Mucosa of descending colon (tissue), 3 donors: ENCODE data around the gene MYO1E. TPM values are rescaled to one million over a fixed set of nuclear protein-coding genes. Genes with fewer than 3 reads are reported as not detected.

Experiments used
- ATAC-seq: fragments of 200-7000 bp; cut with Tn5 transposase; one replicate; pipeline ENCODE4 v1.9.1; 2020; ENCODE audit warnings: mild to moderate bottlenecking, moderate library complexity
- DNase-seq, 3 donors: peaks; one replicate each; pipeline ENCODE4 v3.0.0-alpha.2; 2020
- H3K36me3 ChIP-seq: fragments of 200-600 bp; one replicate; pipeline ENCODE4 v1.8.0; 2021; ENCODE audit warnings: low read depth, mild to moderate bottlenecking
- H3K4me1 ChIP-seq: fragments of 200-600 bp; one replicate; pipeline ENCODE4 v1.8.0; 2021; ENCODE audit warnings: low read depth, mild to moderate bottlenecking
- H3K4me3 ChIP-seq: fragments of 200-600 bp; one replicate; pipeline ENCODE4 v1.8.0; 2021; ENCODE audit warnings: mild to moderate bottlenecking
- H3K9me3 ChIP-seq: fragments of 200-600 bp; one replicate; pipeline ENCODE4 v1.8.0; 2021; ENCODE audit warnings: mild to moderate bottlenecking
- intact Hi-C, 2 donors: fragments of 100-400 bp; cut with DNase I in 1 of 2; cut with micrococcal nuclease in 1 of 2; formaldehyde crosslinking; loops; one replicate each; pipeline versions ENCODE4 v1.11.0 to v1.11.1; 2022; cut with DNase I, micrococcal nuclease
- total RNA-seq, 3 donors: library from RNA; stranded (reverse); fragmentation: NEBNext Ultra II Directional in 2 of 3; extraction: Animal tissue kit (Norgen Biotek cat#: 25700) in 2 of 3; gene quantifications; one replicate each; pipeline versions ENCODE4 v1.2.1 to v1.2.4, GENCODE V29; 2021 to 2023
- TF ChIP-seq, protein P1 (sequence below): fragments of 200-600 bp; IDR thresholded peaks from one replicate; pipeline ENCODE4 v1.8.0; 2022; ENCODE audit warnings: antibody characterized with exemption, mild to moderate bottlenecking
- donor health status: DM: no; HTN: no; CAD: no; lungs with moderate emphysema.
- donor health status: DM: no; HTN: no; CAD: no.
- donor health status: DM: no; HTN: yes; CAD: no.

MYO1E gene
- total RNA-seq, 3 donors from 2014 or later: 189 to 325 (median 283) TPM

DNA sequence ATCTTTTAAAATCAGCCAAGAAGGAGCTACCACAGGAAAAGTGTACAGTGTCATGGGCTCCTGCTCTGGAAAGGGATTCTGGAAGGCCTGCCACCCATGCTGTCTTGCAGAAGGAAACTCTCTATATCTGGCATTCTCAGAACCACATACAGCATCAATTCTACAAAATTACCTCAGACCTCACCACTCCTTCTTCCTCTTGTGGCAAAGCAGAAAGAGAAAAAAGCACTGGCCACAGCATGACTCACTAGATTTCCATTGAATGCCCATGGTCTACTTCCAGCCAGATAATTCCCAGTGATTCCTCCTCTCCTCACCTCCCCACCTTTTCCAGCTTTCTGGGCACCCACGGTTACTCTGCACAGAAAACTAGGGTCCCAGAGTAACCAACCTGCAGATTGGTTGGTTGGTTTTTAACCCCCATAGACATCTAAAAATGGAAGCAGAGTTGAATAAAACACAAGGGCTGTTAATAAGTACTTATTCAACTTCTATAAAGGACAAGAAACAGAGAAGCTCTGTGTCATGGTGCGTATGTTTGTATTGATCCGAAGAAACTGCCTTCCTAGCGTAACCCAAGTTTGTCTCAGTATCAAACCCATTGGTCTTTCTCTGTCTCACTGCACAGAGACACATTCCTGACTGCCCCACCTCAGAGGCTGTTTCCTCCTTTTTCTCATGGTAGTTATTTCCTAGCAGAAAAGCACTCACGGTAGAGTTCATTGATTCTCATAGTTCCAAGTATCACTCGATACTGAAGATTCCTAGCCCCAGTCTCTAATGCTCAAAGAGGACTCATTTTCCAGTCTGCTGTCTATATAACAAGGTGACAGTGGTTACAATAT lies 98.3 kb downstream of the MYO1E start:
- Histone ChIP-seq H3K9me3 (no peaks in the 10 kb centered on the region), H3K36me3 (no peaks in the 10 kb centered on the region), H3K4me1 (peaks cover 54% of the 10 kb centered on the region), H3K4me3 (no peak overlapping the region)
- ATAC-seq: peak; percentile 3
- TF ChIP-seq, protein P1, sequence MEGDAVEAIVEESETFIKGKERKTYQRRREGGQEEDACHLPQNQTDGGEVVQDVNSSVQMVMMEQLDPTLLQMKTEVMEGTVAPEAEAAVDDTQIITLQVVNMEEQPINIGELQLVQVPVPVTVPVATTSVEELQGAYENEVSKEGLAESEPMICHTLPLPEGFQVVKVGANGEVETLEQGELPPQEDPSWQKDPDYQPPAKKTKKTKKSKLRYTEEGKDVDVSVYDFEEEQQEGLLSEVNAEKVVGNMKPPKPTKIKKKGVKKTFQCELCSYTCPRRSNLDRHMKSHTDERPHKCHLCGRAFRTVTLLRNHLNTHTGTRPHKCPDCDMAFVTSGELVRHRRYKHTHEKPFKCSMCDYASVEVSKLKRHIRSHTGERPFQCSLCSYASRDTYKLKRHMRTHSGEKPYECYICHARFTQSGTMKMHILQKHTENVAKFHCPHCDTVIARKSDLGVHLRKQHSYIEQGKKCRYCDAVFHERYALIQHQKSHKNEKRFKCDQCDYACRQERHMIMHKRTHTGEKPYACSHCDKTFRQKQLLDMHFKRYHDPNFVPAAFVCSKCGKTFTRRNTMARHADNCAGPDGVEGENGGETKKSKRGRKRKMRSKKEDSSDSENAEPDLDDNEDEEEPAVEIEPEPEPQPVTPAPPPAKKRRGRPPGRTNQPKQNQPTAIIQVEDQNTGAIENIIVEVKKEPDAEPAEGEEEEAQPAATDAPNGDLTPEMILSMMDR: no peak
- no peak for DNase-seq
- intact Hi-C loops: no loop called here

DNA sequence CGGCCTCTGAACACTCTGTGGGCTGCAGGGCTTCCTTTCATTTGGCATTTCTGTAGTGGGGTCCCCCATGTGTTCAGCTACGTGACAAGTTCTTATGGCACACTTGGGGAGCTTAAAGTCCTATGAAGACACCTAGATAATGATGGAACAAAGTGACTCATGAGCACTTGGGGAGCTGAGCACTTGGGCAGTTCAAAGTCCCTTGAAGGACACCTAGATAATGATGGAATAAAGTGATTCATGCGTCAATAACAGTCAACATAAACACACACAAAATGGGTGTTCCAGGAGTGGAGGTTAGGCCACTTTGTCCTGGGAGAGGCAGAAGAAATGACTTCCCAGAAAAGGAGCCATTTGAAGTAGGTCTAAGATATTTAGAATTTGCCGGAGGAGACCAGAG lies 99.4 kb downstream of the MYO1E start:
- ATAC-seq (peak; percentile 61), DNase-seq (no peak)
- no peaks in the 10 kb centered on the region for H3K9me3 ChIP-seq
- TF ChIP-seq, protein P1: no peak
- H3K36me3 ChIP-seq: no peaks in the 10 kb centered on the region
- no peak overlapping the region for H3K4me3 ChIP-seq
- peaks cover 48% of the 10 kb centered on the region for H3K4me1 ChIP-seq
- intact Hi-C loops: no loop called here

DNA sequence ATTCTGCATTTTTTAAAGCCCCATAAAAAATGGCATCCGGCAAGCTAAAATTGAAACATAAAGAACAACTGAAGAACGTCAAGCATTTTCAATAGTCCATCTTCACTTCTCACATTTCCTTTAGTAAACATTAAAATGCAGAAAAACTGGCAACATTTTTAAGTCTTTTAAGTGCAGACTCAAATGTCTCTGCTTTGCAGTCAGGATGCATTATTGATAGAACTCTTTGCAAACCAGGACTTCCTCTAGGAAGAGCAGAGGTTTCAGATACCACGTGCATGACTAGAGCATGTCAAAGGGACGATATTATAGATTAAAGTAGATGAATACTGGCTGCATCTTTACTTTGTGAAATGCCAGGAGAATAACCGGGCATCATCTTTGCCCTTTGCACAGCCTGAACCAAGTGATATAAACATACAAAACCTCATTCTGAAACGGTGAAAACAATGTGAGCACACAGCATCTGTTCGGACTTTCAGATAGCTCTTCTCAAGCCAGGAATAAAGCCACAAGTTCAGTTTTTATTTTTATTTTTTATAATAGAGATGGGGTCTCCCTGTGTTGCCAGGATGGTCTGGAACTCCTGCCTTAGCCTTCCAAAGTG lies 101.0 kb downstream of the MYO1E start:
- ATAC-seq (no peak), DNase-seq (no peak)
- H3K4me1 ChIP-seq: peaks cover 33% of the 10 kb centered on the region
- no peak overlapping the region for H3K4me3 ChIP-seq
- intact Hi-C loops: no loop called here
- no peaks in the 10 kb centered on the region for H3K9me3 ChIP-seq
- no peaks in the 10 kb centered on the region for H3K36me3 ChIP-seq
- TF ChIP-seq, protein P1: no peak

DNA sequence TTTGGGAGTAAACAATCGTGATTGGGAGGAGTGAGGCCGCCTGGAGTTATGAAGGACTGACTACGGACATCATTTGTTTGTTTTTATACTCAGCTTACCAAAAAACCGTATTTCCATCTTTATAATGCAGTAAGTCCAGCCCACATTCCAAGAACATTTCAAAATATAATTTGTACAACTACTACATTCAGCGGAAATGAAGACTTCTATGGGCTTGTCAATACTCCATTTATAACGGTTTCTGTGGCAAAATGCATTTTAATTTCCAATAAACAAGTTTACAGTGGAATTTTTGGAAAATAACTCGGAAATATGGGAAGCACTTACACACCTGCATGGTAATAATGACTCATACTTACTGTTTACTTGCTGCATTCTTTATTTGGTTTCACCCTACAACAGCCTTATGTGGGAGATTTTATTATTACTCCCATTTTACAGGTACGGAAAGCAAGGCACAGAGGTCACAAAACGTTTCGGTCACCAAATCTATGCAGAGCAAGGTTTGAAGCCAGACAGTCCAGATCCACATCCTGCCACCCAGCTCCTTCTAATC lies 103.7 kb downstream of the MYO1E start:
- TF ChIP-seq, protein P1: no peak
- Histone ChIP-seq H3K4me1 (peaks cover 9% of the 10 kb centered on the region), H3K36me3 (no peaks in the 10 kb centered on the region), H3K9me3 (no peaks in the 10 kb centered on the region), H3K4me3 (no peak overlapping the region)
- DNase-seq: no peak
- intact Hi-C loops: no loop called here
- no peak for ATAC-seq

DNA sequence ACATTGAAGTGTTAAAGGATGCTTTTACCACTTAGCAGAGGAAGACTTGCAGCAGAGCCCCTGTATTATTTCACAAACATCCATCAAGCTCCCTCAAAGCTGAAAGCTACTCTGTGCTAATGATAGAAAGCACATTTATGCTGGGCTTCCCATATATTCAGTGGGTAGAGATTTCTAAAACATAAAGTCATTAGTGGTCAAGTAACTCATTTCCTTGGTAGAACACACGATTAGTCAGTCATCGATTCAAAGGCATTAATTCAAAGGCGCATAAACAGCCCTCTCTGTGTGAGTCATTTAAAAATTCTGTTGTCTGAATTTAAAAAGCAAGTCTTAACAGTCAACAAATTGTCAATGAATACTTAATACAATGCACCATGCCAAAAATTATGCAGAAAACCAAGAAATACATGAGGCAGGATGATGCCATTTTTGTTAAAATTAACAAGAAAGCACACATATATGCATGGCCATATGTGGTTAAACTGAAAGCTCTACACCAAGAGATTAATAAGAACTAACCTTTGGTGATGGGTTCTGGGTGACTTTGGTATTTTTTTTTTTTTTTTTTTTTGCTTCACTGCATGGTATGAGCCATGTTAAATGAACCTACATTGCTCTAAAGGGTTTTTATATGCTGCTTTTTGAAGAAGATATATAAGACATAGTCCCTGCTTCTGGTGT lies 104.4 kb downstream of the MYO1E start:
- intact Hi-C loops: no loop called here

More for the DNA sequence above, 104.4 kb downstream of the MYO1E start:
- Histone ChIP-seq H3K9me3 (no peaks in the 10 kb centered on the region), H3K36me3 (no peaks in the 10 kb centered on the region), H3K4me3 (no peak overlapping the region), H3K4me1 (peaks cover 3% of the 10 kb centered on the region)
- no peak for ATAC-seq
- no peak for DNase-seq
- TF ChIP-seq, protein P1: no peak
